ENCODE measurements around the gene RRBP1. TPM values are rescaled to one million over a fixed set of nuclear protein-coding genes. Genes with fewer than 3 reads are reported as not detected.
A peak's percentile ranks its signal among the peaks of the same experiment; 100 is the strongest.

Gene RRBP1, protein sequence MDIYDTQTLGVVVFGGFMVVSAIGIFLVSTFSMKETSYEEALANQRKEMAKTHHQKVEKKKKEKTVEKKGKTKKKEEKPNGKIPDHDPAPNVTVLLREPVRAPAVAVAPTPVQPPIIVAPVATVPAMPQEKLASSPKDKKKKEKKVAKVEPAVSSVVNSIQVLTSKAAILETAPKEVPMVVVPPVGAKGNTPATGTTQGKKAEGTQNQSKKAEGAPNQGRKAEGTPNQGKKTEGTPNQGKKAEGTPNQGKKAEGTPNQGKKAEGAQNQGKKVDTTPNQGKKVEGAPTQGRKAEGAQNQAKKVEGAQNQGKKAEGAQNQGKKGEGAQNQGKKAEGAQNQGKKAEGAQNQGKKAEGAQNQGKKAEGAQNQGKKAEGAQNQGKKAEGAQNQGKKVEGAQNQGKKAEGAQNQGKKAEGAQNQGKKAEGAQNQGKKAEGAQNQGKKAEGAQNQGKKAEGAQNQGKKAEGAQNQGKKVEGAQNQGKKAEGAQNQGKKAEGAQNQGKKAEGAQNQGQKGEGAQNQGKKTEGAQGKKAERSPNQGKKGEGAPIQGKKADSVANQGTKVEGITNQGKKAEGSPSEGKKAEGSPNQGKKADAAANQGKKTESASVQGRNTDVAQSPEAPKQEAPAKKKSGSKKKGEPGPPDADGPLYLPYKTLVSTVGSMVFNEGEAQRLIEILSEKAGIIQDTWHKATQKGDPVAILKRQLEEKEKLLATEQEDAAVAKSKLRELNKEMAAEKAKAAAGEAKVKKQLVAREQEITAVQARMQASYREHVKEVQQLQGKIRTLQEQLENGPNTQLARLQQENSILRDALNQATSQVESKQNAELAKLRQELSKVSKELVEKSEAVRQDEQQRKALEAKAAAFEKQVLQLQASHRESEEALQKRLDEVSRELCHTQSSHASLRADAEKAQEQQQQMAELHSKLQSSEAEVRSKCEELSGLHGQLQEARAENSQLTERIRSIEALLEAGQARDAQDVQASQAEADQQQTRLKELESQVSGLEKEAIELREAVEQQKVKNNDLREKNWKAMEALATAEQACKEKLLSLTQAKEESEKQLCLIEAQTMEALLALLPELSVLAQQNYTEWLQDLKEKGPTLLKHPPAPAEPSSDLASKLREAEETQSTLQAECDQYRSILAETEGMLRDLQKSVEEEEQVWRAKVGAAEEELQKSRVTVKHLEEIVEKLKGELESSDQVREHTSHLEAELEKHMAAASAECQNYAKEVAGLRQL (N-terminal part only)
- total RNA-seq: 54.8 and 56.0 TPM in 2 replicates

- Mint-ChIP-seq H3K4me1 (ENCODE audit: low read depth) (peaks cover 24% of the 10 kb centered on the region), H3K36me3 (ENCODE audit: low read depth) (peaks cover 16% of the 10 kb centered on the region), H3K27me3 (ENCODE audit: insufficient read depth) (peaks cover 26% of the 10 kb centered on the region), H3K4me3 (peak within 1 kb of the TSS; percentile 88), H3K9me3 (no peaks in the 10 kb centered on the region), H3K27ac (peak within 1 kb of the TSS; percentile 91)
- intact Hi-C loops (cut with micrococcal nuclease): loop anchor here (1.0 to 5.0 kb wide), 15 partner anchors 17 to 1110 kb away; partner anchors contain the start of genes DZANK1, KAT14, KIF16B and PET117
- peak; percentile 97 for DNase-seq (ENCODE audit: low spot score)
Measured at GRCh38 chr20:17682103-17682888, at the start of gene RRBP1. Gene RRBP1 (minus strand): TSS chr20:17682242. CDS start chr20:17660507, 21,735 bp downstream.

DNA sequence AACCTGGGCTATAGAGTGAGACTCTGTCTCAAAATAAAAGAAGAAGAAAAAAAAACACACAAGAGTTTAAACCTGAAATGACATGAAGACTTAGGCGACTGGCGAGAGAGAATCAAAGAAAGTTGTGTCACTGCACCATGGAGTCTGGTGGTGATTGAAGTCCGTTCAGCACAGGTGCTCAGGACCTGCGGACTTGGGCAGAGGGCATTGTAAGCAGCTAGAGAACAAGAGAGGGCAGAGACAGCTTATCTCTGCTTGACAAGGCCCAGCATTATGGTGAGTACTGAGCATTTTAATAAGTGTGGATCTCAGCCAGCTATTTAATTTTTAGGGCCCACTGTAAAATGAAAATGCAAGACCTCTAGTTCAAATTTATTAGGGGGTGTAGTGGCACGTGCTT is 49.2 kb upstream of the RRBP1 start:
- DNase-seq (ENCODE audit: low spot score): no peak
- H3K27ac Mint-ChIP-seq: no peak overlapping the region
- H3K36me3 Mint-ChIP-seq (ENCODE audit: low read depth): no peaks in the 10 kb centered on the region
- intact Hi-C loops (cut with micrococcal nuclease): no loop called here
- no peaks in the 10 kb centered on the region for H3K9me3 Mint-ChIP-seq
- H3K27me3 Mint-ChIP-seq (ENCODE audit: insufficient read depth): peaks cover 2% of the 10 kb centered on the region
- H3K4me1 Mint-ChIP-seq (ENCODE audit: low read depth): no peaks in the 10 kb centered on the region
- H3K4me3 Mint-ChIP-seq: no peak overlapping the region

DNA sequence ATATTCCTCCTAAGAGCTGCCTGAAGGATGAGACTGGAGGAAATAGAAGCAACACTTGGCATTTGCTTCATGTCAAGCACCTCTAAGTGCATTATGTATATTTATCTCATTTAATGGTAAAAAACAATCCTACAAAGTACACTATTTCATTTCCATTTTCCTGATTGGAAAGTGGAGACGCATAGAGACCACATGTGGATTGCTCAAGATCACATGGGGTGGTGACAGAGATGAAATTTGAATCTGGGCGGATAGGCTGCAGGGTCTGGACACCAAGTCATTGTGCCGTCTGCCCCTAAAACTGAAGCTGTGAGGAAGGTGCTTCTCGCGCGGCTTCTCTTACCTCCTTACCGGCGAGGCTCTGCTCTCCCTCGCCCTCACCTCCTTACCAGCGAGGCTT is 48.0 kb upstream of the RRBP1 start:
- Mint-ChIP-seq H3K27ac (no peak overlapping the region), H3K4me3 (no peak overlapping the region), H3K4me1 (ENCODE audit: low read depth) (no peaks in the 10 kb centered on the region), H3K27me3 (ENCODE audit: insufficient read depth) (peaks cover 2% of the 10 kb centered on the region), H3K36me3 (ENCODE audit: low read depth) (no peaks in the 10 kb centered on the region), H3K9me3 (no peaks in the 10 kb centered on the region)
- intact Hi-C loops (cut with micrococcal nuclease): no loop called here
- no peak for DNase-seq (ENCODE audit: low spot score)

- no peaks in the 10 kb centered on the region for H3K36me3 Mint-ChIP-seq (ENCODE audit: low read depth)
- peaks cover 2% of the 10 kb centered on the region for H3K27me3 Mint-ChIP-seq (ENCODE audit: insufficient read depth)
- no peaks in the 10 kb centered on the region for H3K9me3 Mint-ChIP-seq
- no peak overlapping the region for H3K4me3 Mint-ChIP-seq
- DNase-seq (ENCODE audit: low spot score): no peak
- intact Hi-C loops (cut with micrococcal nuclease): no loop called here
- H3K4me1 Mint-ChIP-seq (ENCODE audit: low read depth): no peaks in the 10 kb centered on the region
- no peak overlapping the region for H3K27ac Mint-ChIP-seq
Measured at GRCh38 chr20:17728074-17728473, 46.0 kb upstream of the RRBP1 start.

DNA sequence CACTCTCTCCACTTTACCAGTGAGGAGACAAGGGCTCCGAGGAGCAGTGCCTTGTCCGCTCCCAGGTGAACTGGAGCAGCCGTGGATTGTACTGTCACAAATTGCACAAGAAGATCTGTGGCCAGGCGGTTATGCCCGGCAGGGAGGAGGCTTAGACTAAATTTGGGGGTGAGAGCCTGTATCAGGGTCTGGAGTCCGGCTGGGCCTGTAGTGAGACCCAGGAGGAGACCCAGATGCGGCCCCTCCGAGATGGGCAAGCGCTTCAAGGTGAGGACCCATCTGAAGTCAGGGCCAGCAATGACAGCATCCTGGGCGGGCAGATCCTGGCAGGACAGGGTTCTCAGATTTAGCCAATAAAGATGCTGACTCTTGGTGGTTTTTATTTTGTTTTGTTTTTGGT is 45.3 kb upstream of the RRBP1 start:
- no peaks in the 10 kb centered on the region for H3K36me3 Mint-ChIP-seq (ENCODE audit: low read depth)
- no peak overlapping the region for H3K27ac Mint-ChIP-seq
- no peak overlapping the region for H3K4me3 Mint-ChIP-seq
- H3K9me3 Mint-ChIP-seq: no peaks in the 10 kb centered on the region
- no peak for DNase-seq (ENCODE audit: low spot score)
- H3K27me3 Mint-ChIP-seq (ENCODE audit: insufficient read depth): peaks cover 2% of the 10 kb centered on the region
- no peaks in the 10 kb centered on the region for H3K4me1 Mint-ChIP-seq (ENCODE audit: low read depth)
- intact Hi-C loops (cut with micrococcal nuclease): no loop called here

- Mint-ChIP-seq H3K4me1 (ENCODE audit: low read depth) (no peaks in the 10 kb centered on the region), H3K27me3 (ENCODE audit: insufficient read depth) (peaks cover 2% of the 10 kb centered on the region), H3K36me3 (ENCODE audit: low read depth) (no peaks in the 10 kb centered on the region), H3K9me3 (no peaks in the 10 kb centered on the region), H3K27ac (no peak overlapping the region), H3K4me3 (no peak overlapping the region)
- no peak for DNase-seq (ENCODE audit: low spot score)
- intact Hi-C loops (cut with micrococcal nuclease): no loop called here
Measured at GRCh38 chr20:17726902-17727301, 44.9 kb upstream of the RRBP1 start.

GRCh38 chr20:17725094-17725835 is 43.2 kb upstream of the RRBP1 start:
- Mint-ChIP-seq H3K27me3 (ENCODE audit: insufficient read depth) (no peaks in the 10 kb centered on the region), H3K4me1 (ENCODE audit: low read depth) (no peaks in the 10 kb centered on the region), H3K36me3 (ENCODE audit: low read depth) (no peaks in the 10 kb centered on the region), H3K4me3 (no peak overlapping the region), H3K9me3 (no peaks in the 10 kb centered on the region), H3K27ac (no peak overlapping the region)
- intact Hi-C loops (cut with micrococcal nuclease): no loop called here
- DNase-seq (ENCODE audit: low spot score): no peak

DNA sequence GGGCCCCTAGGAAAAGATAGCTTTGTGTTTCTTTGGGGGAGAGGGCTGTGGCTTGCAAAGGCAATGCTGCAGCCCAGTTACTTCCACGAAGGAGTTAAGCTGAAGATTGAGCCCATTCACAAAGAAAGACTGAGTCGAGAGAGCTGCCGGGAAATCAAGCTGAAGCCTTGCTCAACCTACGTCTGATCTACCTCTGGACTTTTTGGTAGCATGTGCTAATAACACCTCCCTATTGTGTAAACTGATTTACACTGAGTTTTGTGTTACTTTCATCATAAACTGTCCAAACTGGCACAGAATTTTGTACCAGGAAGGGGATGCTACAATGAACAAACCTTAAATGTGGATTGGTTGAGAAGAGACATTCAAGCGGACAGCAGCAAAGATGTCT is 41.3 kb upstream of the RRBP1 start:
- Mint-ChIP-seq H3K9me3 (no peaks in the 10 kb centered on the region), H3K4me1 (ENCODE audit: low read depth) (no peaks in the 10 kb centered on the region)
- intact Hi-C loops (cut with micrococcal nuclease): no loop called here

GRCh38 chr20:17722493-17723300 is 40.7 kb upstream of the RRBP1 start:
- H3K4me3 Mint-ChIP-seq: no peak overlapping the region
- no peaks in the 10 kb centered on the region for H3K4me1 Mint-ChIP-seq (ENCODE audit: low read depth)
- no peaks in the 10 kb centered on the region for H3K27me3 Mint-ChIP-seq (ENCODE audit: insufficient read depth)
- no peak for DNase-seq (ENCODE audit: low spot score)
- H3K9me3 Mint-ChIP-seq: no peaks in the 10 kb centered on the region
- intact Hi-C loops (cut with micrococcal nuclease): no loop called here
- H3K36me3 Mint-ChIP-seq (ENCODE audit: low read depth): no peaks in the 10 kb centered on the region
- H3K27ac Mint-ChIP-seq: no peak overlapping the region

More for the DNA sequence above, 41.3 kb upstream of the RRBP1 start:
- Mint-ChIP-seq H3K27me3 (ENCODE audit: insufficient read depth) (no peaks in the 10 kb centered on the region), H3K27ac (no peak overlapping the region), H3K36me3 (ENCODE audit: low read depth) (no peaks in the 10 kb centered on the region), H3K4me3 (no peak overlapping the region)
- no peak for DNase-seq (ENCODE audit: low spot score)

GRCh38 chr20:17721802-17722486 is 39.9 kb upstream of the RRBP1 start:
- Mint-ChIP-seq H3K4me3 (no peak overlapping the region), H3K4me1 (ENCODE audit: low read depth) (no peaks in the 10 kb centered on the region), H3K9me3 (no peaks in the 10 kb centered on the region), H3K27ac (no peak overlapping the region), H3K27me3 (ENCODE audit: insufficient read depth) (no peaks in the 10 kb centered on the region), H3K36me3 (ENCODE audit: low read depth) (no peaks in the 10 kb centered on the region)
- no peak for DNase-seq (ENCODE audit: low spot score)
- intact Hi-C loops (cut with micrococcal nuclease): no loop called here

GRCh38 chr20:17720755-17721154 is 38.7 kb upstream of the RRBP1 start:
- Mint-ChIP-seq H3K27ac (no peak overlapping the region), H3K4me3 (no peak overlapping the region), H3K36me3 (ENCODE audit: low read depth) (no peaks in the 10 kb centered on the region), H3K9me3 (no peaks in the 10 kb centered on the region), H3K27me3 (ENCODE audit: insufficient read depth) (peaks cover 1% of the 10 kb centered on the region), H3K4me1 (ENCODE audit: low read depth) (no peaks in the 10 kb centered on the region)
- DNase-seq (ENCODE audit: low spot score): no peak
- intact Hi-C loops (cut with micrococcal nuclease): no loop called here
